NCI-H82 treated with DMSO at 0.1 percent for 48 hours (cell line): ENCODE measurements around the gene YARS1.

Source experiments
- DNase-seq: peaks from one replicate; lab custom pipeline; 2025; ENCODE audit not compliant: unreplicated experiment; lab: John Stamatoyannopoulos, UW

YARS1 gene

GRCh38 chr1:32782086-32782485 lies 35.1 kb downstream of the YARS1 start:
- no peak for DNase-seq

GRCh38 chr1:32780628-32781234 lies 36.4 kb downstream of the YARS1 start:
- DNase-seq: no peak

- DNase-seq: no peak
Measured at GRCh38 chr1:32780005-32780404, 37.2 kb downstream of the YARS1 start.

- no peak for DNase-seq
Measured at GRCh38 chr1:32779242-32779641, 37.9 kb downstream of the YARS1 start.

GRCh38 chr1:32775640-32776337 lies 41.4 kb downstream of the YARS1 start:
- no peak for DNase-seq

GRCh38 chr1:32774950-32775634 lies 42.1 kb downstream of the YARS1 start:
- no peak for DNase-seq

GRCh38 chr1:32774464-32774808 lies 42.7 kb downstream of the YARS1 start:
- DNase-seq: no peak

GRCh38 chr1:32773764-32774463 lies 43.2 kb downstream of the YARS1 start:
- no peak for DNase-seq

GRCh38 chr1:32773018-32773763 lies 44.0 kb downstream of the YARS1 start:
- DNase-seq: peak; percentile 55

- no peak for DNase-seq
Measured at GRCh38 chr1:32772281-32773017, 44.7 kb downstream of the YARS1 start.

- DNase-seq: no peak
Measured at GRCh38 chr1:32771561-32772280, 45.4 kb downstream of the YARS1 start.

GRCh38 chr1:32770741-32771548 lies 46.2 kb downstream of the YARS1 start:
- no peak for DNase-seq

GRCh38 chr1:32770221-32770731 lies 46.9 kb downstream of the YARS1 start:
- DNase-seq: no peak

GRCh38 chr1:32769524-32770220 lies 47.5 kb downstream of the YARS1 start:
- DNase-seq: no peak

GRCh38 chr1:32768110-32768850 lies 48.9 kb downstream of the YARS1 start:
- no peak for DNase-seq

GRCh38 chr1:32767641-32768040 lies 49.5 kb downstream of the YARS1 start:
- DNase-seq: no peak

GRCh38 chr1:32767156-32767555 lies 50.0 kb downstream of the YARS1 start:
- DNase-seq: no peak
